Adrenal gland (tissue), 12 donors: ENCODE results near the gene CTRB2. TPM values are rescaled to one million over a fixed set of nuclear protein-coding genes. Genes with fewer than 3 reads are reported as not detected.
A peak's percentile ranks its signal among the peaks of the same experiment; 100 is the strongest.

Experiments used
- DNase-seq, 7 donors: peaks; one replicate each; pipeline ENCODE4 v3.0.0-alpha.2; 2019 to 2020
- H3K27ac ChIP-seq, 5 donors: fragments of 200-600 bp; sonication (generic) in 4 of 5; 1 replicate in 3 of 5; 2 replicates in 2 of 5; pipeline versions ENCODE4 v1.5.1 to v1.8.0; 2016 to 2020; ENCODE audit warnings: mild to moderate bottlenecking in 1 of 5
- H3K27me3 ChIP-seq: fragments of 200-600 bp; 2 replicates; pipeline ENCODE4 v1.8.0; 2021
- H3K36me3 ChIP-seq, 2 donors: fragments of 200-600 bp; replicated peaks in 1 of 2; 1 replicate in 1 of 2; 2 replicates in 1 of 2; pipeline versions ENCODE4 v1.5.1 to v1.8.0; 2018 to 2022
- H3K4me1 ChIP-seq, 2 donors: fragments of 200-600 bp; replicated peaks in 1 of 2; 1 replicate in 1 of 2; 2 replicates in 1 of 2; pipeline versions ENCODE4 v1.5.1 to v1.8.0; 2018 to 2021
- H3K4me3 ChIP-seq, 4 donors: fragments of 200-600 bp; sonication (generic) in 3 of 4; one replicate each; pipeline ENCODE4 v1.5.1; 2016 to 2018
- H3K9me3 ChIP-seq, 3 donors: fragments of 200-600 bp; sonication (generic) in 1 of 3; replicated peaks in 1 of 3; 1 replicate in 2 of 3; 2 replicates in 1 of 3; pipeline versions ENCODE4 v1.5.1 to v1.8.0; 2016 to 2021
- POLR2A ChIP-seq, 2 donors: fragments of 450-650 bp; IDR thresholded peaks; one replicate each; pipeline ENCODE4 v1.6.1; 2017; ENCODE audit warnings: antibody characterized with exemption in 2 of 2, mild to moderate bottlenecking in 2 of 2, moderate library complexity in 1 of 2
- WGBS, 4 donors: extraction: QIAGEN DNeasy Blood & Tissue Kit in 2 of 4; methylation state at CpG; one replicate each; pipeline versions ENCODE4 v1.1.5 to v1.1.7; 2013 to 2017; 5-methylcytosine and 5-hydroxymethylcytosine counted together
- intact Hi-C, 2 donors: fragments of 100-400 bp; cut with DNase I; formaldehyde crosslinking; loops; one replicate each; pipeline versions ENCODE4 v1.14.1 to v1.15.0; 2022 to 2023
- polyA plus RNA-seq, 3 donors: library from polyadenylated mRNA; stranded (reverse); fragments of 200-250 nt in 2 of 3; fragments of 350-450 nt in 1 of 3; fragmentation: Illumina TruSeq in 1 of 3; extraction: RNeasy Lipid Tissue Mini Kit (QIAGEN cat#74804) in 1 of 3; gene quantifications; one replicate each; pipeline ENCODE4 v1.2.3, GENCODE V29; 2013 to 2014
- total RNA-seq, 9 donors: library from RNA; depleted of rRNA in 4 of 9; stranded (reverse); fragments of >200 nt in 4 of 9; fragments of 120-200 nt in 1 of 9; fragmentation: NEBNext Ultra II Directional in 1 of 9; extraction: Animal tissue kit (Norgen Biotek cat#: 25700) in 1 of 9; gene quantifications; one replicate each; pipeline versions ENCODE4 v1.1.0 to v1.2.4, GENCODE V29; 2013 to 2023
- TF ChIP-seq, protein P1 (sequence below), 6 experiments: fragments of 450-650 bp in 4 of 6; fragments of 200-600 bp in 2 of 6; sonication (generic) in 1 of 6; IDR thresholded peaks; 1 replicate in 5 of 6; 2 replicates in 1 of 6; pipeline versions ENCODE4 v1.5.1 to v1.8.0; 2016 to 2021; ENCODE audit warnings: antibody characterized with exemption in 6 of 6, mild to moderate bottlenecking in 2 of 6, moderate library complexity in 1 of 6
- donor health status: healthy with polysubstance abuse.
- donor health status: Bipolar disorder and iron deficiency.
- donor health status: DM: yes; HTN: yes; CAD: no.
- donor health status: DM: no; HTN: no; CAD: no.
- donor health status: DM: no; HTN: no; CAD: no.
- donor health status: DM: yes; HTN: yes; CAD: no.

CTRB2 gene
- total and polyA plus RNA-seq, 12 donors: 0.88 to 15.1 (median 3.3) TPM; not detected in 5

DNA sequence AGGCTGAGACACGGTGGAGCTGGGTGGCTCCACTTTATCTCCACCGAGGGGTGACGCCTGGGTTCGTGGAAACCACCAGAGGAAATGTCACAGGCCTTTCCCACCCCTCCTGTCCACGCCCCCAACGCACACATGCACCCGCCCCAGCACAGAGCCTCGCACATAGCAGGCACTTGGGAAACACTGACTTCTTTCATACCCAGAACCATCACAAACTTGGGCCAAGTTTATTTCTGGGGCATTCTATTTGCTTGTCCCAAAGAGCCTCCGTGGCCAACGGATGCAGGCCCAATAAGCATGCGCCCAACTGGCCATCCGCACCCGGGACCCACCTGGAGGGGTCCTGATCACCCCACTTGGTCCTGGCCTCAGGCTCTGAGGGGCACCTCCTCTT is 41.2 kb upstream of the CTRB2 start:
- H3K27me3 ChIP-seq: no peaks in the 10 kb centered on the region
- TF ChIP-seq, protein P1, sequence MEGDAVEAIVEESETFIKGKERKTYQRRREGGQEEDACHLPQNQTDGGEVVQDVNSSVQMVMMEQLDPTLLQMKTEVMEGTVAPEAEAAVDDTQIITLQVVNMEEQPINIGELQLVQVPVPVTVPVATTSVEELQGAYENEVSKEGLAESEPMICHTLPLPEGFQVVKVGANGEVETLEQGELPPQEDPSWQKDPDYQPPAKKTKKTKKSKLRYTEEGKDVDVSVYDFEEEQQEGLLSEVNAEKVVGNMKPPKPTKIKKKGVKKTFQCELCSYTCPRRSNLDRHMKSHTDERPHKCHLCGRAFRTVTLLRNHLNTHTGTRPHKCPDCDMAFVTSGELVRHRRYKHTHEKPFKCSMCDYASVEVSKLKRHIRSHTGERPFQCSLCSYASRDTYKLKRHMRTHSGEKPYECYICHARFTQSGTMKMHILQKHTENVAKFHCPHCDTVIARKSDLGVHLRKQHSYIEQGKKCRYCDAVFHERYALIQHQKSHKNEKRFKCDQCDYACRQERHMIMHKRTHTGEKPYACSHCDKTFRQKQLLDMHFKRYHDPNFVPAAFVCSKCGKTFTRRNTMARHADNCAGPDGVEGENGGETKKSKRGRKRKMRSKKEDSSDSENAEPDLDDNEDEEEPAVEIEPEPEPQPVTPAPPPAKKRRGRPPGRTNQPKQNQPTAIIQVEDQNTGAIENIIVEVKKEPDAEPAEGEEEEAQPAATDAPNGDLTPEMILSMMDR (IDR thresholded peaks at IDR 0.05): no peak
- no peak for TF ChIP-seq POLR2A (IDR thresholded peaks at IDR 0.05)
- H3K9me3 ChIP-seq: no peaks in the 10 kb centered on the region
- H3K27ac ChIP-seq: peak overlapping the region in 2 of 5 donors; percentile 94 to 96
- H3K4me3 ChIP-seq: no peak overlapping the region
- peaks cover 44 to 92% of the 10 kb centered on the region in 2 donors for H3K4me1 ChIP-seq
- 62 to 72% (median 64%) methylated on average over 12 to 13 of the region's 13 CpGs for WGBS, 4 donors
- H3K36me3 ChIP-seq: no peaks in the 10 kb centered on the region
- intact Hi-C loops: no loop called here
- DNase-seq: peak in 1 of 7 donors; percentile 13

- WGBS, 4 donors: 81 to 88% (median 88%) methylated on average over 8 to 13 of the region's 13 CpGs; no CpG with 5 or more reads in 1 of the 4 donors
- intact Hi-C loops: no loop called here
- Histone ChIP-seq H3K27ac (peak overlapping the region in 3 of 5 donors; percentile 18 to 96 (median 94)), H3K4me3 (no peak overlapping the region), H3K9me3 (no peaks in the 10 kb centered on the region), H3K36me3 (peaks cover 0 to 6% of the 10 kb centered on the region in 2 donors), H3K27me3 (no peaks in the 10 kb centered on the region), H3K4me1 (peaks cover 35 to 84% of the 10 kb centered on the region in 2 donors)
- TF ChIP-seq POLR2A (IDR thresholded peaks at IDR 0.05): no peak
- TF ChIP-seq, protein P1 (IDR thresholded peaks at IDR 0.05): no peak
- DNase-seq: peak in 1 of 7 donors; percentile 6
These were observed 40.3 kb upstream of the CTRB2 start for GRCh38 chr16:75247249-75247648.

DNA sequence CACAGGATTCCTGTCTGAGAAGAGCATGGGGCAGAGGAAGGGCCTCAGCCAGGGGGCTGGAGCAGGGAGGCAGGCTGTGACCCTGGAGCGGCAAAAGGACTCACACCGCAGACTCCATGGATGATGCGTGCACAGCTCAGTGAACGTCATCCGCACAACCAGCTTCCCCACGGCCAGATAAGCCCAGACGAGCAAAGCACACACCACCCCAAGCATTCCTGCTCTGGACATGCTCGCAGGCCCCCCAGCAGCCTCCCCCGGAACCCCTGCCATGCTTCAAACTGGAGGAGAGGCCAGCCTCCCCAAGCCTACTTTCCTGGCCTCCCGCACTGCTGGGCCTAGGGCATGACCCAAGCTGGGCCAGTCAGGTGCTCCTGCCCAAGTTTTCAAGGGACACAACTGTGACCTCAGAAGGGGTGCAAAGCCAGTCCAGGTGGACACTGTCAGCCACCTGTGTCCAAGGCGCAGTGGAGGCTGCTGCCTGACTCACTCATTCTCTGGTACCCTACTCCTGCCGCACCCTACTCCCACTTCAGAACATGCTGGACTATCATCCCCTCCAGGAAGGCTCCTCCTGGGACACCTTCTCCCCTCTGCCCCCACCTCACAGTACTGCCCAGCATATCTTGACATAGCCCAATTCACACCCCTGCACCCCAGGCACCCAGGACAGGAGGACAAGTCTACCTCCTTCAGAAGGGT is 39.7 kb upstream of the CTRB2 start:
- H3K27ac ChIP-seq: peak overlapping the region in 3 of 5 donors; percentile 78 to 96 (median 94)
- no peak overlapping the region for H3K4me3 ChIP-seq
- H3K27me3 ChIP-seq: no peaks in the 10 kb centered on the region
- intact Hi-C loops: no loop called here
- H3K4me1 ChIP-seq: peaks cover 29 to 78% of the 10 kb centered on the region in 2 donors
- TF ChIP-seq, protein P1 (IDR thresholded peaks at IDR 0.05): no peak
- TF ChIP-seq POLR2A (IDR thresholded peaks at IDR 0.05): no peak
- peak in 1 of 7 donors; percentile 8 for DNase-seq
- peaks cover 0 to 12% of the 10 kb centered on the region in 2 donors for H3K36me3 ChIP-seq
- WGBS, 4 donors: 75 to 87% (median 82%) methylated on average over 4 to 12 of the region's 12 CpGs
- no peaks in the 10 kb centered on the region for H3K9me3 ChIP-seq

DNA sequence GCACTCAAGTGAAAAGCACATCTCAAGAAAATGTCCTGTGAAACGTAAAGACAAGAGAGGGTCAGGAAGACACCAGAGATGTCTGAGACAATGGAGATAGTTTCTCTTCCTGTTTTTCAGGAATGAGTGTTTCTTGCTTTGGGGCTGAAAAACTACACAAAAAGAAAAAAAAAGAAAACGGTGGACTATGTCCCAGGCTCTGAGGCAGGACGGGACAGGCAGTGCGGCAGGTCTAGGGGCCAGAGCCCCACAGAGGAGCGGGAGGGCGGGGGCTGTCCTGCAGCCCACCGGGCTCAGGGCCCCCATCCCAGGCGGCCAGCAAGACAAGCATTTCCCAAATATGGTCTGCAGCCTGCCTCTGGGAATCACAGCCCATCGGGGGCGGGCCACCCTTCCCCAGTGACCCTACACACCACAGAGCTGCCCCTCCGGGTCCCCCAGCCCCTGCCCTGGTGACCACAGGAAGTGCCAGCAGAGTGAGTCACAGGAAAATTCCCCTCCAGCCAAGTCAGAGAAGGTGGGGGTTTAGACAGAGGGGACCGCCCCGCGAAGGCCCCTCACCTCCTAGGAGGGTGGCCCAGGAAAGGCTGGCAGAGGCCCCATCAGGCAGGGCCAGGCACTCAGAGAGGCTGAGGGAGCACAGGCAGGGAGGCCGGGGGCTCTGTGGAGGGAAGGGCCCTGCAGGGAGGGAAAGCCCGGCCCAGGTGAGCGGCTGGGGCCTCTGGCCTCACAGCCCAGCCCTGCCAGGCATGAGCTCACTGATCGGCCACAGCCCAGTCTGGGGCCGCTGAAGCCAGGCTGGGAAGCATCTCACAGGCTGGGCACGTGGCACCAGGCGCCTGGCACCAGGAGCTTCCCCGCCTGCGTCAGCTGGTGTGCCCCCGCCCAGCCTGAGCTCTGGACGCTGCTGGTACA is 38.1 kb upstream of the CTRB2 start:
- intact Hi-C loops: no loop called here
- H3K9me3 ChIP-seq: no peaks in the 10 kb centered on the region
- DNase-seq: peak; percentile 71 to 96 (median 85)
- TF ChIP-seq, protein P1 (IDR thresholded peaks at IDR 0.05): no peak
- TF ChIP-seq POLR2A (IDR thresholded peaks at IDR 0.05): peak; percentile 21 to 57
- 32 to 42% (median 33%) methylated on average over 11 to 25 of the region's 25 CpGs for WGBS, 4 donors
- peaks cover 0 to 21% of the 10 kb centered on the region in 2 donors for H3K36me3 ChIP-seq
- peaks cover 26 to 71% of the 10 kb centered on the region in 2 donors for H3K4me1 ChIP-seq
- no peak overlapping the region for H3K4me3 ChIP-seq
- H3K27ac ChIP-seq: peak overlapping the region in 4 of 5 donors; percentile 75 to 96 (median 86)
- H3K27me3 ChIP-seq: no peaks in the 10 kb centered on the region
